Measurements from ENCODE around the gene CCDC194.

The CCDC194 gene

GRCh38 chr19:17358395-17358794 lies 35.6 kb downstream of the CCDC194 start:
- TF ChIP-seq, protein P1, sequence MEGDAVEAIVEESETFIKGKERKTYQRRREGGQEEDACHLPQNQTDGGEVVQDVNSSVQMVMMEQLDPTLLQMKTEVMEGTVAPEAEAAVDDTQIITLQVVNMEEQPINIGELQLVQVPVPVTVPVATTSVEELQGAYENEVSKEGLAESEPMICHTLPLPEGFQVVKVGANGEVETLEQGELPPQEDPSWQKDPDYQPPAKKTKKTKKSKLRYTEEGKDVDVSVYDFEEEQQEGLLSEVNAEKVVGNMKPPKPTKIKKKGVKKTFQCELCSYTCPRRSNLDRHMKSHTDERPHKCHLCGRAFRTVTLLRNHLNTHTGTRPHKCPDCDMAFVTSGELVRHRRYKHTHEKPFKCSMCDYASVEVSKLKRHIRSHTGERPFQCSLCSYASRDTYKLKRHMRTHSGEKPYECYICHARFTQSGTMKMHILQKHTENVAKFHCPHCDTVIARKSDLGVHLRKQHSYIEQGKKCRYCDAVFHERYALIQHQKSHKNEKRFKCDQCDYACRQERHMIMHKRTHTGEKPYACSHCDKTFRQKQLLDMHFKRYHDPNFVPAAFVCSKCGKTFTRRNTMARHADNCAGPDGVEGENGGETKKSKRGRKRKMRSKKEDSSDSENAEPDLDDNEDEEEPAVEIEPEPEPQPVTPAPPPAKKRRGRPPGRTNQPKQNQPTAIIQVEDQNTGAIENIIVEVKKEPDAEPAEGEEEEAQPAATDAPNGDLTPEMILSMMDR (conservative IDR thresholded peaks at IDR 0.05) = no peak
- no peak overlapping the region for H3K27ac ChIP-seq

- no peak overlapping the region for H3K27ac ChIP-seq
- TF ChIP-seq, protein P1 (conservative IDR thresholded peaks at IDR 0.05) = no peak
Measured at GRCh38 chr19:17357724-17358123, 36.3 kb downstream of the CCDC194 start.

DNA sequence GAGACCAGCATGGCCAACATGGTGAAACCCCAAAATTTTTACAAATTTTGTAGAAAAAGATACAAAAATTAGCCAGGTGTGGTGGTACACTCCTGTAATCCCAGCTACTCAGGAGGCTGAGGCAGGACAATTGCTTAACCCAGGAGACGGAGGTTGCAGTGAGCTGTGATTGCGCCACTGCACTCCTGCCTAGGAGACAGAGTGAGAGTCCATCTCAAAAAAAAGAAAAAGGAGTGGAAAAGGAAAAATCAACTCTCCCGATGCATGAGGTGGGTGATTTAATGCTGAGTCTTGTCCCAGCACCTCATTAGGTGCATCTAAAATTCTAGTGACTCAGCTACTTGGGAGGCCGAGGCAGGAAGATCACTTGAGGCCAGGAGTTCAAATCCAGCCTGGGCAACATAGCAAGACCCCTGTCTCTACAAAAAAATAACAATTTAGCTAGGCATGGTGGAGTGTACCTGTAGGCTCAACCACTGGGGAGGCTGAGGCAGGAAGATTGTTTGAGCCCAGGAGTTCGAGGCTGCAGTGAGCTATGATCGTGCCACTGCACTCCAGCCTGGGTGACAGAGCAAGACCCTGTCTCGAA lies 36.8 kb downstream of the CCDC194 start:
- TF ChIP-seq, protein P1 (conservative IDR thresholded peaks at IDR 0.05) = no peak
- no peak overlapping the region for H3K27ac ChIP-seq

- no peak overlapping the region for H3K27ac ChIP-seq
- TF ChIP-seq, protein P1 (conservative IDR thresholded peaks at IDR 0.05) = no peak
Measured at GRCh38 chr19:17353386-17353785, 40.6 kb downstream of the CCDC194 start.

- no peak overlapping the region for H3K27ac ChIP-seq
- TF ChIP-seq, protein P1 (conservative IDR thresholded peaks at IDR 0.05) = no peak
Measured at GRCh38 chr19:17352608-17353280, 41.3 kb downstream of the CCDC194 start.

GRCh38 chr19:17351815-17352435 lies 42.1 kb downstream of the CCDC194 start:
- TF ChIP-seq, protein P1 (conservative IDR thresholded peaks at IDR 0.05) = no peak
- H3K27ac ChIP-seq = no peak overlapping the region

GRCh38 chr19:17348700-17349099 lies 45.3 kb downstream of the CCDC194 start:
- TF ChIP-seq, protein P1 (conservative IDR thresholded peaks at IDR 0.05) = no peak
- no peak overlapping the region for H3K27ac ChIP-seq

Data from VCaP (cell line).